ENCODE results near the gene COL23A1. TPM values are rescaled to one million over a fixed set of nuclear protein-coding genes. Genes with fewer than 3 reads are reported as not detected.

COL23A1 gene
- polyA plus RNA-seq: 0.05 TPM in 1 of 3 replicates, not detected in the others
- not detected for polyA plus RNA-seq (2011; ENCODE audit: low read depth)
- polyA plus RNA-seq (2011; cell fraction: cytosol; rRNA removed): not detected in 2 replicates
- polyA plus RNA-seq (2011; cell fraction: nucleus; rRNA removed): 0.15 and 0.21 TPM in 2 replicates
- 0.03 and 0.21 TPM in 2 replicates for polyA plus RNA-seq (2012; ENCODE audit: low replicate concordance)
- polyA minus RNA-seq: 0.07 TPM in 1 of 3 replicates, not detected in the others
- not detected for polyA minus RNA-seq (2011; cell fraction: cytosol; rRNA and poly(A)+ RNA removed)
- 0.16 and 0.21 TPM in 2 replicates for polyA minus RNA-seq (2011; cell fraction: nucleus; rRNA and poly(A)+ RNA removed)

DNA sequence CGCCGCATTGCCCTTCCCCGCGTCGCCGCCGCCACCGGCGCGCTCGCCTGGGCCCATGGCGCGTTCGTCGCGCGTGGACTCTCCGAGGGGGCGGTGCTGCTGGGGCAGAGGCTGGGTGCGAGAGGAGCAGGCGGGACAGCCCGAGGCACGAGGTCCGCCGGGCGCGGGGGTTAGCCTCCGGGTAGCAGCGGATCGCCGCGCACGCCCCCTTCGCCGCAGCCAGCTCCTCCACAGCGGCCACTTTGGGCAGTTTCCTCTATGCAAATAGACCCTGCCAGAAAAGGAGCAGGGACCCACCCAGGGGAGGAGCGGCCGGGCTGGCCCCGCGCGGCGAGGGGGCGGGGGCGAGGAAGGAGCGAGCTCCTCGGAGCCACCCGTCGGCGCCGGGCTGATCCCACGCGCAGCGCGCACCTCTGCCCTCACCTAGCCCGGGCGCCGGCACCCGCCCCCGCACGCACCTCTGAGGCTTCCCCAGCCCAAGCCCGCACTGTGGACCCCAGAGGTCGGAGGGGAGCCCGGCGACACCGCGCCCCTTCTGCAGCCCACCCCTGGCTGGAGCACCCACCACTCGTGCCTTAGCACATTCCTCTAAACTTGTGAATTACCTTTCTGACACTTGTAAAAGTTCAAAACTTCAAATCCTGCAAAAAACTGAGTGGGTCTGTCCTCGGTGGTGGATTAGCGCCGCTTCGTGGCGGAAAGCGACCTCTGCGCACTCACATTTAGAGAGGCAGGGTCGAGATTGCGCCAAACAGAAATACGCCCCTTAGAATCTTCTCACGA lies at the start of gene COL23A1:
Gene COL23A1 (minus strand): TSS at position 253 of the 783 bp plus-strand sequence.
- Histone ChIP-seq H3K79me2 (ENCODE audit: control insufficient read depth, insufficient read depth, low read length) (no peaks in the 10 kb centered on the region), H3K27me3 (ENCODE audit: control insufficient read depth, extremely low read depth, insufficient read depth, low read length) (peaks cover 24% of the 10 kb centered on the region), H3K27ac (ENCODE audit: control insufficient read depth, insufficient read depth, low read length) (peak within 1 kb of the TSS; percentile 17), H3K4me3 (ENCODE audit: control insufficient read depth in 2 of 3, extremely low read depth in 1 of 3, insufficient read depth in 2 of 3, low read depth in 1 of 3, low read length in 3 of 3) (peak within 1 kb of the TSS; percentile 41 to 67 (median 62)), H3K9ac (ENCODE audit: control insufficient read depth, extremely low read depth, insufficient read depth, low read length) (peak within 1 kb of the TSS; percentile 37), H3K9me1 (ENCODE audit: control insufficient read depth, extremely low read depth, insufficient read depth, low read length) (no peaks in the 10 kb centered on the region), H4K20me1 (ENCODE audit: control insufficient read depth, extremely low read depth, insufficient read depth, low read length) (no peaks in the 10 kb centered on the region), H3K4me2 (ENCODE audit: control insufficient read depth, extremely low read depth, insufficient read depth, low read depth, low read length) (peak within 1 kb of the TSS; percentile 79), H3K4me1 (ENCODE audit: control insufficient read depth, extremely low read depth, insufficient read depth, low read length) (peaks cover 19% of the 10 kb centered on the region), H3K9me3 (ENCODE audit: control insufficient read depth, low read depth, low read length) (peaks cover 2% of the 10 kb centered on the region), H2AFZ (ENCODE audit: control insufficient read depth, low read length) (peak within 1 kb of the TSS; percentile 74), H3K36me3 (ENCODE audit: control insufficient read depth in 2 of 2, extremely low read depth in 1 of 2, insufficient read depth in 2 of 2, low read length in 2 of 2) (no peaks in the 10 kb centered on the region)
- TF ChIP-seq EZH2 (IDR thresholded peaks at IDR 0.05; ENCODE audit: low read length) (no peak), CTCF (optimal IDR thresholded peaks at IDR 0.05 in 1 of 3, IDR thresholded peaks at IDR 0.05 in 1 of 3, conservative IDR thresholded peaks at IDR 0.05 in 1 of 3; ENCODE audit: extremely low read depth in 1 of 3, insufficient read depth in 2 of 3, low read length in 3 of 3) (peak; percentile 69 to 79 (median 74))
- dilution Hi-C loops (cut with MboI; ENCODE audit: extremely low pct_ligation_motif_present, low sequenced_read_pairs): no loop called here
- FAIRE-seq: no peak
- no peak for DNase-seq (ENCODE audit: low read depth, low spot score)

DNA sequence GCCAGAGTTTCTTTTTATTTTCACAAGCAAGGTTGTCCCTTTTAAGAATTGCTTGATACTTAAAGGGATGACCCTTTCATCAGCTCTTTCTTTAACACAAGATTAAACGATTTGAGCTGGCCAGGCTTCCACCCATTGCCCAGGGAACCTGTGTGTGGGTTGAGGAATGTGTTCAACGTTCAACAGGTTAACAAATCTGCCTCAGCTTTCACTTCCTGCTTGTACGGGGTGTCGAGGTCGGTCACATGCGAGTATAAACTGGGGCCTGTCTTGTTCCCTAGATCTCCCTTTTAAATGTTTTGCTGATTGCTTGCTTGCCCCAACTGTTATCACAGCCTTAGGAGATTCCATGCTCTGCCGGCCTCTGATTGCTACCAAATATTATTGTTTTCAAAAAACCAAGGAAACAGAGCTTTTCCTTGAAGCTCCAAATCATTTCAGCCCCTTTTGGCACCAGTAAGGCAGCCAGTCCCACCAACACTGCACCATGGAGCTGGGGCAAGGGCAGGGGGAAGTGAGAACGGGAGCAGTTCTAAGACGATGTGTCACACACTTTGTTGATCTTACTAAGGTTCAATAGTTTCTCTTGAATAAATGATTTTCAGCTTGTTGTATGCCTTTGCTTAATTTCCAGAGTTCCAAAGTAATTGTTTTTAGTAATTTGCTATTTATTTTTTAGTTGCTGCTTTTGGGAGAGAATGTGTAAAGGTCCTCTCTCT lies 47.3 kb upstream of the COL23A1 start:
- Histone ChIP-seq H3K4me3 (ENCODE audit: control insufficient read depth in 2 of 3, extremely low read depth in 1 of 3, insufficient read depth in 2 of 3, low read depth in 1 of 3, low read length in 3 of 3) (no peak overlapping the region), H2AFZ (ENCODE audit: control insufficient read depth, low read length) (no peak overlapping the region), H3K4me2 (ENCODE audit: control insufficient read depth, extremely low read depth, insufficient read depth, low read depth, low read length) (no peak overlapping the region), H3K9me1 (ENCODE audit: control insufficient read depth, extremely low read depth, insufficient read depth, low read length) (no peaks in the 10 kb centered on the region), H3K36me3 (ENCODE audit: control insufficient read depth in 2 of 2, extremely low read depth in 1 of 2, insufficient read depth in 2 of 2, low read length in 2 of 2) (no peaks in the 10 kb centered on the region), H3K9ac (ENCODE audit: control insufficient read depth, extremely low read depth, insufficient read depth, low read length) (no peak overlapping the region), H3K9me3 (ENCODE audit: control insufficient read depth, low read depth, low read length) (no peaks in the 10 kb centered on the region), H3K27ac (ENCODE audit: control insufficient read depth, insufficient read depth, low read length) (no peak overlapping the region), H4K20me1 (ENCODE audit: control insufficient read depth, extremely low read depth, insufficient read depth, low read length) (no peaks in the 10 kb centered on the region), H3K4me1 (ENCODE audit: control insufficient read depth, extremely low read depth, insufficient read depth, low read length) (peaks cover 19% of the 10 kb centered on the region), H3K79me2 (ENCODE audit: control insufficient read depth, insufficient read depth, low read length) (no peaks in the 10 kb centered on the region), H3K27me3 (ENCODE audit: control insufficient read depth, extremely low read depth, insufficient read depth, low read length) (no peaks in the 10 kb centered on the region)
- DNase-seq (ENCODE audit: low read depth, low spot score) (no peak), FAIRE-seq (no peak)
- TF ChIP-seq CTCF (optimal IDR thresholded peaks at IDR 0.05 in 1 of 3, IDR thresholded peaks at IDR 0.05 in 1 of 3, conservative IDR thresholded peaks at IDR 0.05 in 1 of 3; ENCODE audit: extremely low read depth in 1 of 3, insufficient read depth in 2 of 3, low read length in 3 of 3) (no peak), EZH2 (IDR thresholded peaks at IDR 0.05; ENCODE audit: low read length) (no peak)
- dilution Hi-C loops (cut with MboI; ENCODE audit: extremely low pct_ligation_motif_present, low sequenced_read_pairs): no loop called here
